HG02943 (cell line): ENCODE data around the gene PTPRA.

Source experiments
- ATAC-seq: cut with Tn5 transposase; IDR thresholded peaks from one replicate; pipeline ENCODE4 v1.9.1; 2021; ENCODE audit warnings: mild to moderate bottlenecking, low read depth, moderate library complexity; ENCODE audit not compliant: unreplicated experiment

PTPRA gene

GRCh38 chr20:2849529-2849928, 23.8 kb upstream of the PTPRA start:
- ATAC-seq = no peak

DNA sequence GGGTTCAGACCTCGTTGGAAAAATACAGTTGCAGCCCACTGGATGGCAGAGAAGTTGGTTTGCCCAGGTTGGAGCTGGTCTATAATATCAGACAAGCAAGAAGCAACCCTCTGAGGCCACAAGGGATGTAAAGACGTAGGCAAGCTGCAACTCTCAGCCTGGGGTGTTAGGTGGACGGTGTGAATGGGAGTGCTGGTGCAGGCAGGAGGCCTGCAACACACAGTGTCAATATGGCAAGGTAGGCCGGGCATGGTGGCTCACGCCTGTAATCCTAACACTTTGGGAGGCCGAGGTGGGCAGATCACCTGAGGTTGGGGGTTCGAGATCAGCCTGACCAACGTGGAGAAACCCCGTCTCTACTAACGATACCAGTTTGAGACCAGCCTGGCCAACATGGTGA, 22.2 kb upstream of the PTPRA start:
- no peak for ATAC-seq

- ATAC-seq = no peak
Measured at GRCh38 chr20:2858591-2858990, 14.7 kb upstream of the PTPRA start.

DNA sequence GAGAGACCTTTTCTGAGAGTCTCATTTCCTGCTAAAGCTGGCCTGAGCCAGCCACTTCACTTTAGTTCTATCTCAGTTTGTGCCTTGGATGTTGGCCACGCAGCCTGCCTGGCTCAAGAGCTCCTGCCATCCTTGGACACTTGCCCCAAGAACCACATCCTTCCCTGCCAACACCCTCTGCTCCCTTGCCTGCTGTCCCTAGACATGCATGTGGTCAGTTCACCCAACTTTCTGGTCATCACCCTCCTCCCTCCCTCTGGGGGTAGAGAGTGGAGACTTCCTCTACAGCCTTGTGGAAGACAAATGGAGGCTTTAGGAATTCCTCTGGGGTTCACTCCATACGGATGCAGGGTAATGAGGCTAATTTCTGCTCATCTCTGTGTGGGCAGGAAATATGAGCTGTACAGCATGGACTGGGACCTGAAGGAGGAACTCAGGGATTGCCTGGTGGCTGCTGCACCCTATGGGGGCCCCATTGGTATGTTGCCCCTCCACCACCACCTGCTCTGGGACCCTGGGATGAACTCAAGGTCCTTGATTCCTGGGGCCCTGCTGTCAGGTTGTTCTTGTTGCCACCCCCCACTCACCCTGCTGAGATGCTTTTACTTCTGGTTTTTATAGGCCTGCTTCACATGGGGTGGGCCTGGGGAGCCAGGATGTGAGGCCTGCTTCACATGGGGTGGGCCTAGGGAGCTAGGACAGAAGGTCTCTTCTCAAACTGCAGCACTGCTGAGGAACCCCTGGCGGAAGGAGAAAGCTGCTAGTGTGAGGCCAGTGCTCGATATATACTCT, 13.8 kb upstream of the PTPRA start:
- ATAC-seq = no peak

GRCh38 chr20:2864626-2865025, 8.7 kb upstream of the PTPRA start:
- no peak for ATAC-seq

GRCh38 chr20:2865101-2865500, 8.2 kb upstream of the PTPRA start:
- no peak for ATAC-seq

DNA sequence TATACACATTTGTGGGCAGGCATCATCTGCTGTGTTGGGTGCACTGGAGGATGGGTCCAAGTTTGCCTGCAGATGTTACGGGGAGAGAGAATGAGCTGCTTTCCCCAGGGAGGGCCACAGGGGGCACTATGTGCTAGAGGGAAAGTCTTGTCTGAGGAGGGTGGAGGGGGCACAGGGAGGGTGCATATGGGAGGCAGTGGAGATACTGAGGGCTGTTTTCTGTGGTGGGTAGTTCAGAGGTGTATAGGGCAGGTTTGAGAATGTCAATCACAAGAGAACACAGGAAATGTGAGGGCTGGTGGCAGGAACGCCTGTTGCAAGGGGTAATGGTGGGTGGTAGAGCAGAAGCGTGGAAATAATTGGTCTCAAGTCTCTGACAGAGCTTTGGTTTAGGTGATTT, 7.7 kb upstream of the PTPRA start:
- ATAC-seq = no peak

- ATAC-seq = no peak
Measured at GRCh38 chr20:2866236-2866635, 7.0 kb upstream of the PTPRA start.

- no peak for ATAC-seq
Measured at GRCh38 chr20:2867081-2867864, 6.0 kb upstream of the PTPRA start.

- ATAC-seq = no peak
Measured at GRCh38 chr20:2869381-2869780, 3.9 kb upstream of the PTPRA start.

DNA sequence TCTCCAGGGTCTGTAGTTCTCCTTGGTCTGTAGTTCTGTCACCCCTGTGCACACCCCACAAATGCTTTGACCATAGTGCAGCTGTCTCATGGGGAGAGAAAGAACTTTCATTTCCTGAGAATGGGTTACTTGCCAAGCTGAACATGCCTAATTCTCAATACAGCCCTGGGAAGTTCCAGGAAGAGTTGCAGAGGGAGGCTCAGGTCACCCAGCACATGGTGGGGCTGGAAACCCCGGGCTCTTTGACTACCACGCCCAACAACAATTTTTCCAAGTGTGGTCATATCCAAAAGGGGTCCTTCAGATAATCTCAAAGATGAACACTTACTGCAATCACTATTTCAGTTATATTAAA, 2.2 kb upstream of the PTPRA start:
- ATAC-seq = no peak

GRCh38 chr20:2871661-2872458, 1.4 kb upstream of the PTPRA start:
- no peak for ATAC-seq

GRCh38 chr20:2872459-2873009, 747 bp upstream of the PTPRA start:
- peak; percentile 19 for ATAC-seq

GRCh38 chr20:2873747-2874041, 413 bp downstream of the PTPRA start:
- peak; percentile 20 for ATAC-seq

DNA sequence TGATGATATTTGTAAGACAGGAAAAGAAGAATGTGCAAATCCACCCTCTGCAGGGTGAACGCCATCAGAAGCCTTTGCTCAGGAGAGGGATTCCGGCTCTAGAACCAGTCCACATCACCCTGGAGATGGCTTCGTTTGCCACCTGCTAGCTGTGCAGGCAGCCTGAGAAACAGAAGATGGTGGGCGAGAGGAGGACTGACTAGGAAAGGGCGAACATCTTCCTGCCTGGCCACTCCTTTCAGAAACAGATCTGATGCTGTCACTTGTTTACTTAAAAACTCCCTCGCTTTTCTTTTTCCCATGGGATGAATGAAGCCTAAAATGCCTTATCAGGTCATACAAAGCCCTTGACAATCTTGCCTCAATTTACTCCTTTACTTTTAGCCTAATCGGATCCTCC, 1.2 kb downstream of the PTPRA start:
- ATAC-seq = no peak

DNA sequence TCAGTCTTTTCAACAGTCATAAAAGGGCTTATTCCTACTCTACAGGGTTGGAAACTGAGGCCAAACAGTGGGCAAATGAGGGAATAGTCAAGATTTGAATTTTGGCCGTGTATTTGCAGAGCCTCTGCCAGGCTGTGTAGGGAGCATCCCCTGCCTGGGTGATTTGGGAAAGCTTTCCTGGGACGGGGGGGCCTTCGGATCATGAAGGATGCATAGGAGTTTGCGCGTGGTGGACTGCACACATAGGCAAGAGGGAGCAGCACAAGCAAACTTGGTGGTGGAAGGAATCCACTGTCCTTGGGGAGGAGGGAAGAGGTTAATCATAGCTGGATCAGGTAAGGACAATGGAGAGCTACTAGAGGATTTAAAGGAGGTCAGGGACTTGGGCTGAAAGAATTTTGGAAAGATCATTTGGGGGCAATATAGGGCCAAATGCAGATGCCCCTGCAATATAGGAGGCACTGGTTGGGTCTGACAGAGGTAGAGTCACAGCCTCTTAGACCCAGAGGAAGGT, 2.5 kb downstream of the PTPRA start:
- ATAC-seq = no peak

- ATAC-seq = no peak
Measured at GRCh38 chr20:2878515-2878914, 5.2 kb downstream of the PTPRA start.

- no peak for ATAC-seq
Measured at GRCh38 chr20:2879146-2879545, 5.9 kb downstream of the PTPRA start.

GRCh38 chr20:2880650-2881049, 7.4 kb downstream of the PTPRA start:
- ATAC-seq = no peak

GRCh38 chr20:2883726-2884637, 10.7 kb downstream of the PTPRA start:
- ATAC-seq = no peak
